ENCODE data around the gene RFXAP. TPM values are rescaled to one million over a fixed set of nuclear protein-coding genes. Genes with fewer than 3 reads are reported as not detected.
"Not testable (repeated sequence)": the region's sequence is repeated elsewhere in the genome, so short reads cannot be mapped to it uniquely, and the experiment has no call there.

Gene RFXAP, protein sequence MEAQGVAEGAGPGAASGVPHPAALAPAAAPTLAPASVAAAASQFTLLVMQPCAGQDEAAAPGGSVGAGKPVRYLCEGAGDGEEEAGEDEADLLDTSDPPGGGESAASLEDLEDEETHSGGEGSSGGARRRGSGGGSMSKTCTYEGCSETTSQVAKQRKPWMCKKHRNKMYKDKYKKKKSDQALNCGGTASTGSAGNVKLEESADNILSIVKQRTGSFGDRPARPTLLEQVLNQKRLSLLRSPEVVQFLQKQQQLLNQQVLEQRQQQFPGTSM
- 0.66 and 1.5 TPM in 2 replicates for total RNA-seq (2012; rRNA removed)

- Histone ChIP-seq H3K4me3 (ENCODE audit: low read length) (peak within 1 kb of the TSS; percentile 89), H3K36me3 (ENCODE audit: insufficient read depth, low read length) (no peaks in the 10 kb centered on the region), H3K4me2 (ENCODE audit: low read length) (peak within 1 kb of the TSS; percentile 100), H3K27me3 (ENCODE audit: control insufficient read depth, insufficient read depth, low read length) (peaks cover 2% of the 10 kb centered on the region), H3K4me1 (ENCODE audit: control insufficient read depth, insufficient read depth, low read length) (peaks cover 18% of the 10 kb centered on the region), H3K9me3 (replicated peaks; ENCODE audit: low read length) (no peaks in the 10 kb centered on the region), H3K9ac (ENCODE audit: low read depth, low read length) (peak within 1 kb of the TSS; percentile 80)
Measured at GRCh38 chr13:36818804-36819738, at the start of gene RFXAP. Gene RFXAP (plus strand): TSS chr13:36819222. CDS start chr13:36819358, 136 bp downstream.

DNA sequence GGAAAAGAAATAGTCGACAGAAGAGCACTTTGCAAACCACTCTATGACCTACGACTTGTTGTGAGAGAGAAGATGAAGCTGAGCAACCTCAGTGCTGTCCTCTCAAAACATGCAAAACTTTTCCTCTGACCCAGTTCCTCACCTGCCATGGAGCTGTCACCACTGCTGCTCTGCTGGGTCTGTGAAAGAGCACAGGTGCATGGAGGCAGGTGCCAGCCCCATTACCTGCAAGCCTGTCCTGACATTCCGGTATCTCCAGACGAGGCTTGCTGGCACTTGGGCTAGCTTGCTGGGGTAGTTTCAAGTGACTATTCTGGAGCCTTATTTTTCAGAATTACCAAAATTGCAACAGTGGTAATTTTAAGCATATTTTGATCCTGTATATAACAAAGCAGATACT, 49.5 kb upstream of the RFXAP start:
- Histone ChIP-seq H3K9me3 (replicated peaks; ENCODE audit: low read length) (no peaks in the 10 kb centered on the region), H3K4me1 (ENCODE audit: control insufficient read depth, insufficient read depth, low read length) (no peaks in the 10 kb centered on the region), H3K27me3 (ENCODE audit: control insufficient read depth, insufficient read depth, low read length) (peaks cover 17% of the 10 kb centered on the region), H3K4me2 (ENCODE audit: low read length) (no peak overlapping the region), H3K36me3 (ENCODE audit: insufficient read depth, low read length) (no peaks in the 10 kb centered on the region), H3K9ac (ENCODE audit: low read depth, low read length) (no peak overlapping the region), H3K4me3 (ENCODE audit: low read length) (no peak overlapping the region)

- peaks cover 17% of the 10 kb centered on the region for H3K27me3 ChIP-seq (ENCODE audit: control insufficient read depth, insufficient read depth, low read length)
- no peaks in the 10 kb centered on the region for H3K36me3 ChIP-seq (ENCODE audit: insufficient read depth, low read length)
- H3K9me3 ChIP-seq (replicated peaks; ENCODE audit: low read length) = no peaks in the 10 kb centered on the region
- no peaks in the 10 kb centered on the region for H3K4me1 ChIP-seq (ENCODE audit: control insufficient read depth, insufficient read depth, low read length)
- H3K9ac ChIP-seq (ENCODE audit: low read depth, low read length) = no peak overlapping the region
- H3K4me3 ChIP-seq (ENCODE audit: low read length) = no peak overlapping the region
- H3K4me2 ChIP-seq (ENCODE audit: low read length) = no peak overlapping the region
Measured at GRCh38 chr13:36770741-36771140, 48.3 kb upstream of the RFXAP start.

DNA sequence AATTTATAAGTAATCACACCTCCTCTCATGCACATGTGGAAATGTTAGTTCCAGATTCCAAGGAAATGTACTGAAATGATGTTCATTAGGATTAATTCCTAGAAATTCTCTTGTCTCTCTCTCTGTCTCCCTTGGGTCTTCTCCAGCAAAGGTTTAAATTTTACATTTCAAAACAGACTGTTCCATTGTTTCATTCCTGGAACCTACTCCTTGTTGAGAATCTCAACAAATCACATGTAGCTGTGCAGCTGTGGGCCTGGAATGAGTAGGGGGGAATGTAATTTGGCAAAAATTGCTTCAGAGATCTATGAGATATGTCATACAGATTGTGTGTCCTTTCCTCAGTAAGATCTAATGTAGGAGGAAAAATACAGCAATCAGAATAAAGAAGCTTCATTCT, 46.2 kb upstream of the RFXAP start:
- no peak overlapping the region for H3K4me2 ChIP-seq (ENCODE audit: low read length)
- H3K4me1 ChIP-seq (ENCODE audit: control insufficient read depth, insufficient read depth, low read length) = no peaks in the 10 kb centered on the region
- no peaks in the 10 kb centered on the region for H3K36me3 ChIP-seq (ENCODE audit: insufficient read depth, low read length)
- no peaks in the 10 kb centered on the region for H3K9me3 ChIP-seq (replicated peaks; ENCODE audit: low read length)
- H3K4me3 ChIP-seq (ENCODE audit: low read length) = no peak overlapping the region
- H3K9ac ChIP-seq (ENCODE audit: low read depth, low read length) = no peak overlapping the region
- H3K27me3 ChIP-seq (ENCODE audit: control insufficient read depth, insufficient read depth, low read length) = peaks cover 19% of the 10 kb centered on the region

DNA sequence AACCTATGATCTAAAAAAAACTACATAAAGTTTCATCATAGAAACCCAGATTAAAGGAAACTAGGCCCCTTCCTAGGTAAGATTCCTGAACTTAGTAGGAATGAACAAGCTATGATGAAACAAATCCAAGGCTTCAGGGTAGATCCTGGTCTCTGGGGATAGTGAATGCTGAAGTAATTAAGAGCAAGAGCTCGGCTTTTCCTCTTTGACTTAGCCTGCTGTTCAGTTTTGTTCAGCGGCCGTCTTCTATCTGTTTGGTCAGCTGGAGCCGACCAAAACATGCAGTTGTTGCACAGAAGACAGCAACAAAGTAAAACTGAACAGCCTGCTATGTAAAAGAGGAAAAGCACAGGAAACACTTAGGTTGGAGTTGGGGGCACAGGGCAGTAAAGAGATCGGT, 44.1 kb upstream of the RFXAP start:
- Histone ChIP-seq H3K4me1 (ENCODE audit: control insufficient read depth, insufficient read depth, low read length) (no peaks in the 10 kb centered on the region), H3K4me2 (ENCODE audit: low read length) (no peak overlapping the region), H3K9ac (ENCODE audit: low read depth, low read length) (no peak overlapping the region), H3K9me3 (replicated peaks; ENCODE audit: low read length) (no peaks in the 10 kb centered on the region), H3K36me3 (ENCODE audit: insufficient read depth, low read length) (no peaks in the 10 kb centered on the region), H3K4me3 (ENCODE audit: low read length) (no peak overlapping the region), H3K27me3 (ENCODE audit: control insufficient read depth, insufficient read depth, low read length) (peaks cover 26% of the 10 kb centered on the region)

DNA sequence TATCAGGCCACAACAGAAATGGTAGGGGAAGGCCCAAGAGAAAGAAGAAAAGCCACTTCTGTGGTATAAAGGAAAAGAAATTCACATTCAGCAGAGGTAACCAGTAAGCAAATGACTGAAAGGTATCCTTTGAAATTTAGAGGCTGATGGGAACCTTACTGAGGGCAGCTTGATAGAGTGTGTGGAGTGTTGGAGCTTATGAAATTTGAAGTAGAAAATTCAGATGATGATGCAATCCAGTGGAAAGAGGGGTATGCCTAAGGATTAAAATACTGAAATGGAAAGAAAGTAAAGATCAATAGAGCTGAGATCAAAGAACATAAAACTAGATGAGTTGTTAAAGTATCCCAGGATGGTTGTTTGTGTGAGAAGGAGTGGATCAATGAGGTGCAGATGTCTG, 42.8 kb upstream of the RFXAP start:
- H3K4me3 ChIP-seq (ENCODE audit: low read length) = no peak overlapping the region
- no peaks in the 10 kb centered on the region for H3K9me3 ChIP-seq (replicated peaks; ENCODE audit: low read length)
- no peak overlapping the region for H3K9ac ChIP-seq (ENCODE audit: low read depth, low read length)
- H3K27me3 ChIP-seq (ENCODE audit: control insufficient read depth, insufficient read depth, low read length) = peaks cover 22% of the 10 kb centered on the region
- no peak overlapping the region for H3K4me2 ChIP-seq (ENCODE audit: low read length)
- H3K36me3 ChIP-seq (ENCODE audit: insufficient read depth, low read length) = no peaks in the 10 kb centered on the region
- no peaks in the 10 kb centered on the region for H3K4me1 ChIP-seq (ENCODE audit: control insufficient read depth, insufficient read depth, low read length)

DNA sequence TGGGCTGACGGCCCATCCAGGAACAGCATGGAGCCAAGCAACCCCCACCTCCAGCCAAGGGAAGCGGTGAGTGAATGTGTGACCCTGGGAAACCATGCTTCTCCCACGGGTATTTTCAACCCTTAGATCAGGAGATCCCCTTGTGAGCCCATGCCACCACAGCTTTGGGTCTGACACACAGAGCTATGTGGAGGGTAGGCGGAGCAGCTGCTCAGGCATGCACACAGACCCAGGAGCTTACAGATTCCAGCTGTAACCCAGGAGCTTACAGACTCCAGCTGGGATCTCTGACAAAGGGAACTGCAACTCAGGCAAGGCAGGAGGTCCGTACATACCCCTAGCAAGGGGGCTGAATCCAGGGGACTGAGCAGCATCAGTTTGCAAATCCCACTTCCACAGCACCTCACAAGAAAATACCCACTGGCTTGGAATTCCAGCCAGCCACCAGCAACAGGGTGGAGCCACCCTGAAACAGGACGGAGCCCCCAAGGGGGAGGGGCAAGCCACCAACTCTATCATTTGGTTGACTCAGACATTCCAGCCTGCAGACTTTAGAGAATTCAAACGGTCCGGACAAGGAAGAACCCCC, 40.8 kb upstream of the RFXAP start:
- H3K9ac ChIP-seq (ENCODE audit: low read depth, low read length) = no peak overlapping the region
- peak overlapping the region; percentile 52 for H3K4me3 ChIP-seq (ENCODE audit: low read length)
- no peaks in the 10 kb centered on the region for H3K9me3 ChIP-seq (replicated peaks; ENCODE audit: low read length)
- no peaks in the 10 kb centered on the region for H3K4me1 ChIP-seq (ENCODE audit: control insufficient read depth, insufficient read depth, low read length)
- H3K27me3 ChIP-seq (ENCODE audit: control insufficient read depth, insufficient read depth, low read length) = peaks cover 19% of the 10 kb centered on the region
- no peaks in the 10 kb centered on the region for H3K36me3 ChIP-seq (ENCODE audit: insufficient read depth, low read length)
- peak overlapping the region; percentile 58 for H3K4me2 ChIP-seq (ENCODE audit: low read length)

GRCh38 chr13:36783890-36784289, 35.1 kb upstream of the RFXAP start:
- no peaks in the 10 kb centered on the region for H3K9me3 ChIP-seq (replicated peaks; ENCODE audit: low read length)
- H3K4me3 ChIP-seq (ENCODE audit: low read length) = no peak overlapping the region
- H3K36me3 ChIP-seq (ENCODE audit: insufficient read depth, low read length) = no peaks in the 10 kb centered on the region
- H3K9ac ChIP-seq (ENCODE audit: low read depth, low read length) = no peak overlapping the region
- H3K27me3 ChIP-seq (ENCODE audit: control insufficient read depth, insufficient read depth, low read length) = peaks cover 8% of the 10 kb centered on the region
- peaks cover 7% of the 10 kb centered on the region for H3K4me1 ChIP-seq (ENCODE audit: control insufficient read depth, insufficient read depth, low read length)
- no peak overlapping the region for H3K4me2 ChIP-seq (ENCODE audit: low read length)

GRCh38 chr13:36786175-36786574, 32.8 kb upstream of the RFXAP start:
- not testable (repeated sequence) for H3K9me3 ChIP-seq (replicated peaks; ENCODE audit: low read length); H3K4me3 ChIP-seq (ENCODE audit: low read length); H3K4me1 ChIP-seq (ENCODE audit: control insufficient read depth, insufficient read depth, low read length); H3K4me2 ChIP-seq (ENCODE audit: low read length); H3K36me3 ChIP-seq (ENCODE audit: insufficient read depth, low read length); H3K9ac ChIP-seq (ENCODE audit: low read depth, low read length); H3K27me3 ChIP-seq (ENCODE audit: control insufficient read depth, insufficient read depth, low read length)

DNA sequence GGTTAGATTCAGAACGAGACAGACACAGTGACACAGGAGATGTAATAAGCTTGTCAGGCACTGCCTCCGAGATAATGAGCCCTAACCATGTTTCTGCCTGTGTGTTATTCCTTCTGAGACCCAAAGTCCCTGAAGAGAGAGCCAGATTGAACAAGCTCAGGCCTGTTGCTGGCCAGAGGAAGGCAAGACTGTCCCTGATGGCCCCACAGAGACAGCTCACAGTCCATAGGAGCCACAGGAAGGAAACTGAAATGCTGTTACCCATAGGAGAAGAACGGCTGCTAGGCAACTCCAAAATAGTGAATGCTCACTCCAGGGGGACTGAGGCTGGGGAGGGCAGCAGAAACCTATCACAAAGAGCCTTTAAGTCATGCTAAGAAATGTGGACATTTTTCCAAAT, 31.8 kb upstream of the RFXAP start:
- Histone ChIP-seq H3K4me1 (ENCODE audit: control insufficient read depth, insufficient read depth, low read length) (peaks cover 7% of the 10 kb centered on the region), H3K4me3 (ENCODE audit: low read length) (no peak overlapping the region), H3K9ac (ENCODE audit: low read depth, low read length) (no peak overlapping the region), H3K4me2 (ENCODE audit: low read length) (no peak overlapping the region), H3K9me3 (replicated peaks; ENCODE audit: low read length) (no peaks in the 10 kb centered on the region), H3K27me3 (ENCODE audit: control insufficient read depth, insufficient read depth, low read length) (peaks cover 3% of the 10 kb centered on the region), H3K36me3 (ENCODE audit: insufficient read depth, low read length) (no peaks in the 10 kb centered on the region)

DNA sequence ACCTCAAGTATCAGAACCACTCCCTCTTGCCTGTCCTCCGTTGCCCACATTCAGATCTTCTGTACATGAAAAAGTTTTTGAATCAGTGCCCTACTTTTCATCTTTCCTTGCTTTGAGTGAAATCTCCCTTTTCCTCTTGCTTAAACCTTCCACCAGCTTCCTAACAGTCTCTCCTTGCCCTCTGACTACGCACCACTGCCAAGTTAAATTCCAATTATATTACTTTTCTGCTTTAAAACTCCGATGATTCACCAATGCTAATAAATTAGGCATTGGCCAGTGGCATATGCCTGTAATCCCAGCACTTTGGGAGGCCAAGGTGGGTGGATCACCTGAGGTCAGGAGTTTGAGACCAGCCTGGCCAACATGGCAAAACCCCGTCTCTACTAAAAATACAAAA, 30.7 kb upstream of the RFXAP start:
- Histone ChIP-seq H3K27me3 (ENCODE audit: control insufficient read depth, insufficient read depth, low read length) (peaks cover 3% of the 10 kb centered on the region), H3K9me3 (replicated peaks; ENCODE audit: low read length) (no peaks in the 10 kb centered on the region), H3K9ac (ENCODE audit: low read depth, low read length) (no peak overlapping the region), H3K4me3 (ENCODE audit: low read length) (no peak overlapping the region), H3K36me3 (ENCODE audit: insufficient read depth, low read length) (no peaks in the 10 kb centered on the region), H3K4me1 (ENCODE audit: control insufficient read depth, insufficient read depth, low read length) (peaks cover 7% of the 10 kb centered on the region), H3K4me2 (ENCODE audit: low read length) (peak overlapping the region; percentile 16)
